GM18517 (cell line): ENCODE data around the gene PTPRG.

ENCODE experiments used
- ATAC-seq: cut with Tn5 transposase; IDR thresholded peaks from one replicate; pipeline ENCODE4 v1.9.1; 2021; ENCODE audit warnings: mild to moderate bottlenecking, moderate library complexity; ENCODE audit not compliant: unreplicated experiment

PTPRG gene

DNA sequence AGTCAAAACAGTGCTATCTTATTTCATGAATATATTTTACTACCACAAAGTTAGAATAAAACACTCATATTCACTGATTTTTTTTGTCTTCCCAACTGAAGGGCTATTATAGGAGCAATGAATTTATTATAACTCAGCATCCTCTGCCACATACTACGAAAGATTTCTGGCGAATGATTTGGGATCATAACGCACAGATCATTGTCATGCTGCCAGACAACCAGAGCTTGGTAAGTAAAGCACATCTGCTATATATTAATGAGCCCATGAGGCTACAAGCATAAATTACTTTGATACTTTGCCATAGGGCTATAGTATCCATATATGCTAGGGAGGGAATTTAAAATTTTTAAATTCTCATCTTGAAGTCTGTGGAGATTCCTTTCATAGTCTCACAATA lies 716.1 kb downstream of the PTPRG start:
- ATAC-seq: no peak

DNA sequence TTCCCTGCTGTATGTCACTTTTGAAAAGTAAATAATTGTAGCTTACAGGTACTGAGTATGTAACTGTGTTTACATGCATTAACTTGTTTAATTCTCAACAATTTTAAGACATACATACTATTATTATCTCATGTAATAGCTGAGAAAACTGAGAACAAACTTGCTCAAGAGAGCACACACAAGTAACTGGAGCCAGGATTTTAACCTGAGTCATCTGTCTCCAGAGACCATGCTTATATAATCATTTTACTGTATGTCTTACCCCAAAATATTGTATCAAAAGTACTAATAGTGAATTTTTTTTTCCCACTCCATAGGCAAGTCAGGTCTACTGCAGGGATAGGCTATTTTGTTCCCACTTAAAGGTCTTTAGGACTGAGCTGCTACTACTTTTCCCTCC lies 716.6 kb downstream of the PTPRG start:
- ATAC-seq: no peak

DNA sequence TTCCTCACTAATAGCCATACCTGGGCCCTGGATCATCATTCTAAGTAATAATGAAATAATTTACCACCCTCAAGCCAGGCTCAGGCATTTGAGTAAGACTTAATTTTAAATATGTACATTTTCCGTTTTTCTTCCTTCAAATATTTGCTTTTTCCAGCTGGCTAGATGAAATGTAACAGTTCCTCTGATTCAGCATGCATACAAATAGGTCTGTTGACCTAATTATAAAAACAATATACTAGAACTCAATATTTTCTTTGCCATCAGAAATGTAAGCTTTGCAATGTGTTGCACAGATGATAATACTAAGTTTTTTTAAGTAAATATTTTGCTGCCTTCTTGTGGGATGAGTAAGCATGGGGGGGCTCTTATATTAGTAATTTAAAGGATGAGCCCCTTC lies 720.4 kb downstream of the PTPRG start:
- ATAC-seq: no peak

- no peak for ATAC-seq
Measured at GRCh38 chr3:62284442-62284841, 723.1 kb downstream of the PTPRG start.

GRCh38 chr3:62287392-62287927 lies 726.1 kb downstream of the PTPRG start:
- ATAC-seq: no peak

DNA sequence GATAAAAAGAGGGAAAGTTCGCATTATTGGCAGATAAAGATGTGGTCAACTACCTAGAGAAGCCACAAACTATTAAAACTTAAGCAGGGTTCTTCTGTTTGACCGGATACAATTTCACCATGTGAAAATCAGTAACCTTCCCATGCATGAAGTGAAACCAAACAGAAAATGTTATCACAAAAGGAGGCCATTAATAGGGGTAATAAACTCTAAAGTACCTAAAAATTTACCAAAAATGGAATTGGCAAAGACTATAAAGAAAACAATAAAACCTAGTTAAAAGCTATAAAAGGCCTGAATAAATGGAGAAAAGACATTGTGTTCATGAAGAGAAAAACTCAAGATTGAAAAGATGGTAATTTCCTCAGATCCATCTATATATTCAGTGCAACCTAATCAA lies 728.6 kb downstream of the PTPRG start:
- no peak for ATAC-seq

DNA sequence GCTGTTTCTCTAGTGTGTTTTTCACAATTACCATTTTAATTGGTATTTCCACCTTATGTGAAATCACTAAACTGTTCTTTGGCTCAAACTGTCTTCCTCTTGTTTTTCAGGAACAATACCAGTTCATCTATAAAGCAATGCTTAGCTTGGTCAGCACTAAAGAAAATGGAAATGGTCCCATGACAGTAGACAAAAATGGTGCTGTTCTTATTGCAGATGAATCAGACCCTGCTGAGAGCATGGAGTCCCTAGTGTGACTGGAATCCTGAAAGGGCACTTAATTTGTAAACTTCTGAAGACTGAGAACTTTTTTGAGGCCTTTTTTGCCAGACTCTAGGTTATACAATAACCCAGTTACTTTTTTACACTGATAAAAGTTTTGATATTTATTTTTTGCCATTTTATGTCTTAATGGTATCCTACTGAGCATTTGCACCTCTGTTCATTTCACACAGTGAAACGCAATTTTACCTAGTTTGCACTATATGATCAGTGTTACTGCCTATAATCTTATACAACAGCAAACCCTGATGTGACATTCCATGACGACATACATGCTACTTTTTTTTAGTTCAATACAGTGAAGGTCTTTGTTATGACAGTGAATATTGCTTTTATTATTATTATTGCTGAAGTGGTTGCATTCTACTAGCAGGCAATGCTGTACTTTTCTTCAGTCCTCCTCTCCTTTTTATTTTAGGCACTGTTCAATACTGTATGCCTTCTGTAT lies 731.8 kb downstream of the PTPRG start:
- ATAC-seq: no peak

DNA sequence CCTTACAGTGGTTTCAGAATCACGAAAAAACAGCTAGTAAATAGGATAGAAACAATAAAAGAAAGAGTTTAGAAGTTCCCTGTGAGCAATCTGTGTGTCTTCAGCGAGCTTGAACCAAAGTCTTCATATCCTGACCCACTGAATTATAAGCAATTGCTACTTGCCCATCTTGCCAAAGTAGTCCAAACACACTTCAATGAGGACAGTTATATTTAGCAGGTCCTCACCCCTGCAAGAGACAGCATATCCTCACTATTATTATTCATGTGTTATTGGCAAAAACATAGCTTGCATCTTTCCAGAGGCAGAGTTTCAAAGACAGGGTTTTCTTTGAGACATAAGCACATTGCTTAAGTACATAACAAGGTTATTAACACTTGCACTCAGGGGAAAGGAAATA lies 734.2 kb downstream of the PTPRG start:
- ATAC-seq: no peak

- ATAC-seq: no peak
Measured at GRCh38 chr3:62300617-62301016, 739.2 kb downstream of the PTPRG start.

DNA sequence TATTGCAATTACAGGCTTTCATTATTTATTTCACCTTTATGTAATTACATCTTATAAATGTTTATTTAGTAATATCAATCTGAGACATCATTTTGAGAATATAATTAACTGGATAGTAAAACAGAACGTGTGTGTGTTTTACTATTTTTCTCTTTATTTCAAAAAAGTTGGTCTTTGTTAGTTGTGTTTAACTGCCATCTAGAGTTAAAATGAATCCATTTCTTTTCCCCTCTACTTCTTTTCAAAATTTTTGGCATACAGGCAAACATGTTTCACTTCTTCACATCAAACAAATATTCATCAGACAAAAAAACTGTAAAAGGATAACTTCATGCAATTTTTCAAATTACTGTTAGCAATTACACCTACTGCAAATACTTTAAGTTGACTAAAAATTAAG lies 750.8 kb downstream of the PTPRG start:
- ATAC-seq: no peak

DNA sequence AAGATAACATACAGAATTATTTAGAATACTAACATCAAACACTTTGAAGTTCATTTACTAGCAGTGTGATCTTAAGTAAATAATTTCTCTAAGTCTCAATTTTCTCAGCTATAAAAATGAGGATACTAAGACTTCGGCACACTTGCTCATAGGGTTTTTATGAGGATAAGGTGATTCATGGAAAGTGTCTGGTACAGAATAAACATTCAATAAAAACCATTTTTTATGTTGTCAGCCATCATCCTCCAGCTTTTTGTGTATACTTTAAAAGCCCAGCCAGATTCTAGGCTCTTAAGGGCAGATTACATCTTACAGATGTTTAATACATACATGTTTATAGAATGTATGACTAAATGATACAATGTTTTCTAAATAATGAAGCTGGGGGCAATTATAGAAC lies 755.2 kb downstream of the PTPRG start:
- ATAC-seq: no peak

- no peak for ATAC-seq
Measured at GRCh38 chr3:62318365-62318751, 757.0 kb downstream of the PTPRG start.

DNA sequence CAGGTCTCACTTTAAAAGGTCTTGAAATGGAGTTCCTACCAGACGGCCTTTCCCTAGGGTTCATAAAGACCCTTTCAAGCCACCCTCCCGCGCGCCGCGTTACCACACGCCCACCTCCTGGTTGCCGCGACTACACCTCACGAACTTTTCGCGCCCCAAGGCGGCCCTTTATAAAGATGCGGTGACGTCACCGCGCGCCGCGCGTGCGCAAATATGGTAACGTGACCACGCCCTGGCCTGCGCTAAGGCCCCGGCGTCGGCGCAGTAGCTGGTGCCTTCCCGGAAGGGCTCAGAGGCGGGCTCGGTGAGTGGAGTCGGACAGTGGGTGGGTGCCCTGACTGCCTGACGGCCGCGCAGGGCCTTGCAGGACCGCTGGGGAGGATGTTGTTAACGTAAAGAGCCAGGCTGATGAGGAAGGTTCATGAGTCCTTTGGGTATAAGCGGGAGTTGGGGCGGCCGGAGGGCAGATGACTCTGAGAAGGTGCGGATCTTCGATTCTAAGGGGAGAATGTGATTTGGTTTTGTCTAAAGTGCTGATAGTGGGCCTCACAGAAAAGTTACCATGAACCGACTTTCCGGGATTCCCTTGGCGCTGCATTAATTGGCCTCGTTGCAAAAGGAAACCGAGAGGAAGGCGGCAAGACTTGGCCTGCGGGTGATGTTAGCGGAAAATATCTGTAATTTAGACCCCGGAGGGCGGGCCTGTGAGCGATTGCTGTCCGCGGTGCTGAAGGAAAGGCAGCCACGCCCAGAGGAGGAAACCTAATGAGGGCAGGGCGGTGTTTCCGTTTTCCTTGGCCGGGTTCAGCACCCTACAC lies 757.6 kb downstream of the PTPRG start:
- ATAC-seq: peak; percentile 95

GRCh38 chr3:62319570-62320243 lies 758.3 kb downstream of the PTPRG start:
- no peak for ATAC-seq

DNA sequence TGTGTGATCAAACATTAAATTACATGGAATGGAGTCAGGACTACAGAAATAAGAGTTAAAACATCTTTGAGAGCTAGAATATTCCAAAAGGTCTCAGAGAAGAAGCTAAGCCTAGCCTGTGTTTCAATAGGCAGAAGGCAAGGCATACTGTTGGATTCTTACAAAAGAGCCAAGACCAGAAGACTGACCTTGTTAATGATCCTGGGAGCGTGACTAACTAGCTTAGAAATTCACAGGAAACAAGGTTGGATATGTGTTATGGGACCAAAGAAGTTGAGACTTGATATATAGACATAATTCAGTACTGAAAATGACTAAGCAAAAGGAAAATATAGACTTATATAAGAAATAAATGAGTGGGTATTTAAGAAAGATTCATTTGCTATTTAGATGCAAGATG lies 761.9 kb downstream of the PTPRG start:
- ATAC-seq: no peak

- ATAC-seq: no peak
Measured at GRCh38 chr3:62325896-62326295, 764.5 kb downstream of the PTPRG start.

DNA sequence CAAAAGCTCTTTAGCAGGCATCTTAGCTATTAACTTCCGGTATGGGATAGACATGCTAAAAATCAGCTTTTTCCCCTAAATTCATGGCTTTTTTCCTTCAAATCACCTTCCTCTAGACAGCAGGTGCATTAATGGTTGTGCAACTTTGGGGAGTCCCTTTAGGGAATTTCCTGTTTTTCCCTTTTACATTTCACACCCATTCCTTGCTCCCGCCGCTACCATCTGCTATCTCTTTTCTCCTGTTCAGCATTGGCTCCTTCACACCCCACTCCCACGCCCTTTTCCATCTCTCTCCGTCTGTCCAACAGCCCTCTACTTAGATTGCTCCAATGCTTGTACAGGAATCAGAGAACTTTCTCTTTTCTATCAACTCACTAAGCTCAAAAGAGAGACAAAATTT lies 768.6 kb downstream of the PTPRG start:
- no peak for ATAC-seq

GRCh38 chr3:62332017-62332416 lies 770.6 kb downstream of the PTPRG start:
- no peak for ATAC-seq

DNA sequence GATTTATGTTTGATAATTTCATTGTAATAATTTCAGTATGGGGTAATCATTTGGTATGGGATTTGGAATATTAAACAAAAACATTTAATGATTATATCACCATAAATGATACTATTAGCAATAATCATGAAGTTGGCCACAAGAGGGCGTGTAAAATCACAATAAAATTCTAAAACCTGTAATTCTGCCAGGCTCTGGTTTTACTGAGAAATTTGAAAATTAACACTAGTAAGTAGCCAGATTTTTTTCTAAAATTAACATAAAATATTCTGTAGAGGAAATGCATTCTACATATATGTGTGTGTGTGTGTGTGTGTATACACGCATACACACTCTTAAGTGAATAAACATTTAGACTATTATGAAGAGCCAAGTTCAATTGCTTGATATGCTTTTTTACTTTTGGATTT lies 771.5 kb downstream of the PTPRG start:
- ATAC-seq: no peak

DNA sequence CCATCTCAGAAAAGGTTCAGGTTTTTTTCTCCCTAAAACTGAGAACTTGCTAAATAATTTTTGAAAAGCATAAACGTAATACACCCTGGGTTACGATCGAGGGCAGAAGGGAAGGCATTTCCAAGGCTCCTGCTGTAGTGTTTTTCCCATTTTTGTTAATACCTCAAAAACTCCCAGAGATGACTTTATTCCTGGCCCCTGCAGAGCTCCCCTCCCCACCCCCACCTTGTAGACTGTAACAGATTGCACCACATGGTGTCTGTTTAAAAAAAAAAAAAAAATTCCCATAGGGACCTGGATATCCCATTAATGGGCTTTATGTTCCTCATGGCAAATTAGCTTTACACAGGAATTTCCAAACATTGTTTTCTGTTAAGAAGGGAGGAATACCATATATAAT lies 773.8 kb downstream of the PTPRG start:
- ATAC-seq: no peak

DNA sequence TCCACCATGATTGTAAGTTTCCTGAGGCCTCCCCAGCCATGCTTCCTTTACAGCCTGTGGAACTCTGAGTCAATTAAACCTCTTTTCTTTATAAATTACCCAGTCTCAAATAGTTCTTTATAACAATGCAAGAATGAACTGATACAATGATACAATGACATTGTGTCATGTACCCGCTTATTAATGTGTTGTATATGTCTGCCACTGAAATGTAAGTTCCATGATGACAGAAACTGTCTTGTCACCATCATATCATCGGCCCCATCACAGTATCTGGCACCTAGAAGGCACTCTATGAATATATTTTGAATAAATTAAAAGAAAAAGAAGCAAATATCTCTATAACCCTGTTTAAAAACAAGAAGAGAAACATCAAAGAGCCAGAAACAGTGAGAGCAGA lies 782.4 kb downstream of the PTPRG start:
- ATAC-seq: no peak
